H9 (cell line): ENCODE results near the gene PKP1. TPM values are rescaled to one million over a fixed set of nuclear protein-coding genes. Genes with fewer than 3 reads are reported as not detected.

Experiments used
- DNase-seq: peaks from one replicate; pipeline ENCODE4 v3.0.0-alpha.2; 2017
- H2AFZ ChIP-seq: one replicate; pipeline ENCODE4 v1.6.1; 2013; ENCODE audit warnings: mild to moderate bottlenecking, low read length, control low read depth, moderate library complexity
- H2AK5ac ChIP-seq: 2 replicates; pipeline ENCODE4 v1.6.1; 2013; ENCODE audit warnings: low read length, control low read depth, mixed read lengths; ENCODE audit not compliant: insufficient read length
- H2BK120ac ChIP-seq: one replicate; pipeline ENCODE4 v1.6.1; 2013; ENCODE audit warnings: low read depth, mild to moderate bottlenecking, low read length, control low read depth, inconsistent platforms; ENCODE audit not compliant: poor library complexity, severe bottlenecking
- H2BK12ac ChIP-seq: 2 replicates; pipeline ENCODE4 v1.6.1; 2013; ENCODE audit warnings: low read length, control low read depth, mixed read lengths, low read depth; ENCODE audit not compliant: insufficient read length
- H2BK15ac ChIP-seq: 2 replicates; pipeline ENCODE4 v1.6.1; 2013; ENCODE audit warnings: low read depth, low read length, control low read depth
- H2BK20ac ChIP-seq: one replicate; pipeline ENCODE4 v1.6.1; 2013; ENCODE audit warnings: low read depth, mild to moderate bottlenecking, low read length, control low read depth, inconsistent platforms; ENCODE audit not compliant: poor library complexity, severe bottlenecking
- H2BK5ac ChIP-seq: 2 replicates; pipeline ENCODE4 v1.6.1; 2013; ENCODE audit warnings: low read length, control low read depth, mixed read lengths; ENCODE audit not compliant: insufficient read length
- H3K14ac ChIP-seq: 2 replicates; pipeline ENCODE4 v1.6.1; 2013; ENCODE audit warnings: low read length, control low read depth; ENCODE audit not compliant: insufficient read depth
- H3K18ac ChIP-seq: 2 replicates; pipeline ENCODE4 v1.6.1; 2013; ENCODE audit warnings: low read depth, mild to moderate bottlenecking, mixed read lengths, low read length, control low read depth; ENCODE audit not compliant: insufficient read length
- H3K23ac ChIP-seq: 2 replicates; pipeline ENCODE4 v1.6.1; 2013; ENCODE audit warnings: low read length, control low read depth, mixed read lengths, low read depth; ENCODE audit not compliant: insufficient read length
- H3K23me2 ChIP-seq: 2 replicates; pipeline ENCODE4 v1.6.1; 2013; ENCODE audit warnings: low read depth, mild to moderate bottlenecking, mixed read lengths, low read length, control low read depth; ENCODE audit not compliant: insufficient read length, poor library complexity, severe bottlenecking
- H3K27ac ChIP-seq: 2 replicates; pipeline ENCODE4 v1.5.1; 2013; ENCODE audit warnings: low read length, control low read depth, mixed read lengths, low read depth; ENCODE audit not compliant: insufficient read length
- H3K27me3 ChIP-seq: 2 replicates; pipeline ENCODE4 v1.6.1; 2013; ENCODE audit warnings: low read length, control low read depth, inconsistent platforms; ENCODE audit not compliant: insufficient read depth
- H3K4ac ChIP-seq: 2 replicates; pipeline ENCODE4 v1.6.1; 2013; ENCODE audit warnings: low read depth, mild to moderate bottlenecking, control low read depth, inconsistent platforms, low read length, moderate library complexity
- H3K4me1 ChIP-seq: 2 replicates; pipeline ENCODE4 v1.6.1; 2013; ENCODE audit warnings: low read length, control low read depth, inconsistent platforms; ENCODE audit not compliant: insufficient read depth
- H3K4me2 ChIP-seq: 2 replicates; pipeline ENCODE4 v1.6.1; 2013; ENCODE audit warnings: low read length, control low read depth, mixed read lengths; ENCODE audit not compliant: insufficient read length, insufficient read depth
- H3K56ac ChIP-seq: 2 replicates; pipeline ENCODE4 v1.6.1; 2013; ENCODE audit warnings: low read depth, mild to moderate bottlenecking, mixed read lengths, low read length, control low read depth; ENCODE audit not compliant: insufficient read length
- H3K79me1 ChIP-seq: 2 replicates; pipeline ENCODE4 v1.6.1; 2013; ENCODE audit warnings: low read depth, mild to moderate bottlenecking, moderate library complexity, low read length, control low read depth, inconsistent platforms; ENCODE audit not compliant: insufficient read depth, poor library complexity, severe bottlenecking
- H3K79me2 ChIP-seq: 2 replicates; pipeline ENCODE4 v1.6.1; 2013; ENCODE audit warnings: low read length, control low read depth, inconsistent platforms; ENCODE audit not compliant: insufficient read depth
- H3K9ac ChIP-seq: 2 replicates; pipeline ENCODE4 v1.6.1; 2013; ENCODE audit warnings: low read length, control low read depth, mixed read lengths; ENCODE audit not compliant: insufficient read length; ENCODE audit errors: extremely low read depth
- H3K9me3 ChIP-seq: one replicate; pipeline ENCODE4 v1.6.1; 2013; ENCODE audit warnings: low read depth, low read length, inconsistent platforms; ENCODE audit not compliant: control insufficient read depth
- H3T11ph ChIP-seq: one replicate; pipeline ENCODE4 v1.6.1; 2013; ENCODE audit warnings: mild to moderate bottlenecking, low read length, control low read depth, inconsistent platforms
- H4K20me1 ChIP-seq: one replicate; pipeline ENCODE4 v1.6.1; 2013; ENCODE audit not compliant: control insufficient read depth, insufficient read length, insufficient read depth
- H4K5ac ChIP-seq: 2 replicates; pipeline ENCODE4 v1.6.1; 2013; ENCODE audit warnings: low read depth, mild to moderate bottlenecking, mixed read lengths, low read length, control low read depth; ENCODE audit not compliant: insufficient read length
- H4K8ac ChIP-seq: replicated peaks from 2 replicates; pipeline ENCODE4 v1.6.1; 2013; ENCODE audit warnings: low read length, control low read depth, mixed read lengths, low read depth; ENCODE audit not compliant: insufficient read length
- H4K91ac ChIP-seq: 2 replicates; pipeline ENCODE4 v1.6.1; 2013; ENCODE audit warnings: low read depth, mild to moderate bottlenecking, moderate library complexity, mixed read lengths, low read length, control low read depth; ENCODE audit not compliant: insufficient read length
- H3K27ac Mint-ChIP-seq, 3 experiments: 2 replicates in 2 of 3; 3 replicates in 1 of 3; pipeline ENCODE4 v1.8.0; 2020 to 2021; ENCODE audit warnings: mixed read lengths in 3 of 3, mild to moderate bottlenecking in 1 of 3, moderate library complexity in 1 of 3
- H3K27me3 Mint-ChIP-seq: 2 replicates; pipeline ENCODE4 v1.8.0; 2021; ENCODE audit warnings: low read depth, mild to moderate bottlenecking, moderate library complexity, mixed read lengths
- H3K36me3 Mint-ChIP-seq, 3 experiments: 2 replicates in 2 of 3; 3 replicates in 1 of 3; pipeline ENCODE4 v1.8.0; 2020 to 2021; ENCODE audit warnings: low read depth in 3 of 3, mixed read lengths in 3 of 3; ENCODE audit not compliant: insufficient read depth in 1 of 3
- H3K4me1 Mint-ChIP-seq, 2 experiments: 2 replicates each; pipeline ENCODE4 v1.8.0; 2020; ENCODE audit warnings: mixed read lengths in 2 of 2
- H3K4me3 Mint-ChIP-seq, 2 experiments: 2 replicates in 1 of 2; 3 replicates in 1 of 2; pipeline ENCODE4 v1.8.0; 2020 to 2021; ENCODE audit warnings: mild to moderate bottlenecking in 2 of 2, mixed read lengths in 2 of 2, moderate library complexity in 1 of 2
- H3K9me3 Mint-ChIP-seq, 2 experiments: 2 replicates in 1 of 2; 3 replicates in 1 of 2; pipeline ENCODE4 v1.8.0; 2020; ENCODE audit warnings: mild to moderate bottlenecking in 2 of 2, mixed read lengths in 2 of 2, moderate library complexity in 1 of 2
- WGBS: extraction: QIAGEN DNeasy Blood & Tissue Kit; methylation state at CpG from one replicate; pipeline ENCODE4 v1.1.7; 2013; ENCODE audit warnings: missing lambda C conversion rate, low lambda C conversion rate, mixed read lengths; ENCODE audit not compliant: insufficient read length; ENCODE audit errors: extremely low coverage; 5-methylcytosine and 5-hydroxymethylcytosine counted together
- total RNA-seq: library from RNA; stranded (reverse); gene quantifications from 2 replicates; pipeline ENCODE4 v1.2.1, GENCODE V29; 2021
- TF ChIP-seq, protein P1 (sequence below): fragments of 200-600 bp; sonication (generic); conservative IDR thresholded peaks from 3 replicates; pipeline ENCODE4 v1.8.0; 2021; ENCODE audit warnings: antibody characterized with exemption, mild to moderate bottlenecking

PKP1 gene
- total RNA-seq, 1 experiment from 2014 or later: 0.09 TPM

DNA sequence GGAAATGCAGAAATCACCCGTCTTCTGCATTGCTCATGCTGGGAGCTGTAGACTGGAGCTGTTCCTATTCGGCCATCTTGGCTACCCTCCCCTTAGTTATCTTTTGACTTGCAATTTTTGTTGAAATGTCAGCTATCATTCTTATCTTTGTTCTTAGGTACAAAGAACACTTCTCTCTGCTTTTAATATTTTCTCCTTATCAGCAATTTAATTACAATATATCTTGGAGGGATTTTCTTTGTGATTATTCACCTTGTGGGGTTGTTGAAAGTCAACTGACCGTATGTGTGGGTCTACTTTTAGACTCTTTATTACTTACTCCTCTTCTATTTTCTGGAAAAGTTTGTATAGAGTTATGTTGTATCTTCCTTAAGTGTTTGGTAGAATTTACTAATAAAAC lies 43.1 kb upstream of the PKP1 start:
- no CpG with 5 or more reads among the region's 3 CpGs for WGBS
- no peak overlapping the region for H4K91ac ChIP-seq
- H3K23me2 ChIP-seq: no peaks in the 10 kb centered on the region
- H4K5ac ChIP-seq: no peak overlapping the region
- no peaks in the 10 kb centered on the region for H3K9me3 ChIP-seq
- H2AK5ac ChIP-seq: no peak overlapping the region
- H3K14ac ChIP-seq: no peak overlapping the region
- H3K4me2 ChIP-seq: no peak overlapping the region
- no peak overlapping the region for H2BK120ac ChIP-seq
- H3K27ac ChIP-seq: no peak overlapping the region
- peaks cover 3 to 13% (median 7%) of the 10 kb centered on the region in 3 experiments; a peak in 5 of 7 replicates for H3K36me3 Mint-ChIP-seq
- no peaks in the 10 kb centered on the region for H3K79me1 ChIP-seq
- no peak overlapping the region for H3K4ac ChIP-seq
- H3T11ph ChIP-seq: no peak overlapping the region
- H2BK5ac ChIP-seq: no peak overlapping the region
- no peaks in the 10 kb centered on the region for H3K79me2 ChIP-seq
- H3K4me1 Mint-ChIP-seq: no peaks in the 10 kb centered on the region
- TF ChIP-seq, protein P1, sequence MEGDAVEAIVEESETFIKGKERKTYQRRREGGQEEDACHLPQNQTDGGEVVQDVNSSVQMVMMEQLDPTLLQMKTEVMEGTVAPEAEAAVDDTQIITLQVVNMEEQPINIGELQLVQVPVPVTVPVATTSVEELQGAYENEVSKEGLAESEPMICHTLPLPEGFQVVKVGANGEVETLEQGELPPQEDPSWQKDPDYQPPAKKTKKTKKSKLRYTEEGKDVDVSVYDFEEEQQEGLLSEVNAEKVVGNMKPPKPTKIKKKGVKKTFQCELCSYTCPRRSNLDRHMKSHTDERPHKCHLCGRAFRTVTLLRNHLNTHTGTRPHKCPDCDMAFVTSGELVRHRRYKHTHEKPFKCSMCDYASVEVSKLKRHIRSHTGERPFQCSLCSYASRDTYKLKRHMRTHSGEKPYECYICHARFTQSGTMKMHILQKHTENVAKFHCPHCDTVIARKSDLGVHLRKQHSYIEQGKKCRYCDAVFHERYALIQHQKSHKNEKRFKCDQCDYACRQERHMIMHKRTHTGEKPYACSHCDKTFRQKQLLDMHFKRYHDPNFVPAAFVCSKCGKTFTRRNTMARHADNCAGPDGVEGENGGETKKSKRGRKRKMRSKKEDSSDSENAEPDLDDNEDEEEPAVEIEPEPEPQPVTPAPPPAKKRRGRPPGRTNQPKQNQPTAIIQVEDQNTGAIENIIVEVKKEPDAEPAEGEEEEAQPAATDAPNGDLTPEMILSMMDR: no peak
- no peak overlapping the region for H3K23ac ChIP-seq
- no peaks in the 10 kb centered on the region for H4K20me1 ChIP-seq
- no peak overlapping the region for H3K56ac ChIP-seq
- no peak overlapping the region for H2BK12ac ChIP-seq
- H3K9me3 Mint-ChIP-seq: peaks cover 20 to 23% of the 10 kb centered on the region in 2 experiments
- no peak overlapping the region for H2BK15ac ChIP-seq
- H3K4me3 Mint-ChIP-seq: no peak overlapping the region
- H2BK20ac ChIP-seq: no peak overlapping the region
- H3K27me3 ChIP-seq: no peaks in the 10 kb centered on the region
- H2AFZ ChIP-seq: no peak overlapping the region
- no peak overlapping the region for H4K8ac ChIP-seq
- H3K27ac Mint-ChIP-seq: no peak overlapping the region
- H3K4me1 ChIP-seq: no peaks in the 10 kb centered on the region
- H3K27me3 Mint-ChIP-seq: peaks cover 21% of the 10 kb centered on the region
- DNase-seq: no peak
- no peak overlapping the region for H3K9ac ChIP-seq
- no peak overlapping the region for H3K18ac ChIP-seq
